ENCODE measurements around the gene HOXD10. TPM values are rescaled to one million over a fixed set of nuclear protein-coding genes. Genes with fewer than 3 reads are reported as not detected.

Gene HOXD10
- total RNA-seq, 1 donor from 2014 or later: not detected

GRCh38 chr2:176088937-176089842, 27.4 kb upstream of the HOXD10 start:
- peaks cover 6% of the 10 kb centered on the region for H3K9me3 Mint-ChIP-seq
- H3K4me1 Mint-ChIP-seq: peaks cover 6% of the 10 kb centered on the region
- Histone ChIP-seq H3K79me2 (ENCODE audit: low read depth) (no peaks in the 10 kb centered on the region), H3K36me3 (no peaks in the 10 kb centered on the region), H4K20me1 (ENCODE audit: low read depth) (peaks cover 87% of the 10 kb centered on the region), H3K9me3 (ENCODE audit: low read depth) (no peaks in the 10 kb centered on the region), H3K4me1 (no peaks in the 10 kb centered on the region), H3F3A (ENCODE audit: low read depth) (no peaks in the 10 kb centered on the region), H3K9ac (no peak overlapping the region), H3K4me3 (no peak overlapping the region), H3K4me2 (no peak overlapping the region), H2AFZ (replicated peaks) (no peak overlapping the region), H3K27ac (no peak overlapping the region), H3K27me3 (peaks cover 100% of the 10 kb centered on the region)
- H3K36me3 Mint-ChIP-seq: no peaks in the 10 kb centered on the region
- H3K27ac Mint-ChIP-seq: no peak overlapping the region
- DNase-seq (ENCODE audit: low spot score): no peak
- no peak for TF ChIP-seq CTCF (IDR thresholded peaks at IDR 0.05)
- H3K27me3 Mint-ChIP-seq (ENCODE audit: insufficient read depth, low read depth): peaks cover 90% of the 10 kb centered on the region
- H3K4me3 Mint-ChIP-seq: no peak overlapping the region

DNA sequence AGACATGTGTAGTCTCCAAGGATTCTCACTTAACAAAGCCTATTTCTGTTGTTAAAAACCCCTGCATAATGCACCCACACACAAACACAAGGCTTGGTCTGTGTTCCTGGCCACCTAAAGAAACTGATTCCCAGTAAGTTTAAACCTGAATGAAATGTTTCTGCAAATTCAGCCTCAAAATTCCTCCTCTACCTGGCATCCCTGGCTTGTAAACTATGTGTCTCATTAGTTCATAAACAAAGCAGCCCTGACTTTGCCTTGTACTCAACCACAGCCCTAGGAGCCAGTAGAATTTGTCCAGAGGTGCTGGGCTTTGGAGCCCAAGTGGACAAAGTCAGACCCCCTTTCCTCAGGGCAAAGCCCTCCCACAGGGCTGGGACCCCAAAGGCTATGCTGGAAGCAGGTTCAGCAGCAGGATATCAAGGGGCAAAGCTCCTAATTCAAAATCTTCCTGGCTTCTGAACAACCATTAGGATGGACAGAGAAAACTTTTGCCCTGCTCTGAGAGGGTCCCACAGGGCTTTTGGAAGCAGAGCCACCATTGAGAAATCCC, 26.7 kb upstream of the HOXD10 start:
- TF ChIP-seq CTCF (IDR thresholded peaks at IDR 0.05) (no peak), EZH2phosphoT487 (IDR thresholded peaks at IDR 0.05) (no peak), EZH2 (IDR thresholded peaks at IDR 0.05) (no peak)
- Histone ChIP-seq H3K36me3 (no peaks in the 10 kb centered on the region), H3K9ac (no peak overlapping the region), H3K27ac (no peak overlapping the region), H3K4me3 (no peak overlapping the region), H3K4me2 (no peak overlapping the region), H3K79me2 (ENCODE audit: low read depth) (no peaks in the 10 kb centered on the region), H3K9me3 (ENCODE audit: low read depth) (no peaks in the 10 kb centered on the region), H3K27me3 (peaks cover 100% of the 10 kb centered on the region), H4K20me1 (ENCODE audit: low read depth) (peaks cover 88% of the 10 kb centered on the region), H3F3A (ENCODE audit: low read depth) (no peaks in the 10 kb centered on the region), H3K4me1 (no peaks in the 10 kb centered on the region), H2AFZ (replicated peaks) (no peak overlapping the region)
- H3K4me1 Mint-ChIP-seq: peaks cover 6% of the 10 kb centered on the region
- no peak overlapping the region for H3K4me3 Mint-ChIP-seq
- H3K27ac Mint-ChIP-seq: no peak overlapping the region
- peaks cover 90% of the 10 kb centered on the region for H3K27me3 Mint-ChIP-seq (ENCODE audit: insufficient read depth, low read depth)
- H3K9me3 Mint-ChIP-seq: peaks cover 6% of the 10 kb centered on the region
- DNase-seq (ENCODE audit: low spot score): no peak
- no peaks in the 10 kb centered on the region for H3K36me3 Mint-ChIP-seq

GRCh38 chr2:176090862-176091261, 25.7 kb upstream of the HOXD10 start:
- Mint-ChIP-seq H3K36me3 (no peaks in the 10 kb centered on the region), H3K4me1 (peaks cover 6% of the 10 kb centered on the region), H3K9me3 (peaks cover 6% of the 10 kb centered on the region), H3K27ac (no peak overlapping the region), H3K4me3 (peak overlapping the region; percentile 36), H3K27me3 (ENCODE audit: insufficient read depth, low read depth) (peaks cover 90% of the 10 kb centered on the region)
- Histone ChIP-seq H2AFZ (replicated peaks) (no peak overlapping the region), H3K27me3 (peaks cover 100% of the 10 kb centered on the region), H3K79me2 (ENCODE audit: low read depth) (no peaks in the 10 kb centered on the region), H3K27ac (no peak overlapping the region), H3K9ac (no peak overlapping the region), H3K4me2 (no peak overlapping the region), H3K4me3 (no peak overlapping the region), H4K20me1 (ENCODE audit: low read depth) (peaks cover 88% of the 10 kb centered on the region), H3K36me3 (no peaks in the 10 kb centered on the region), H3K9me3 (ENCODE audit: low read depth) (no peaks in the 10 kb centered on the region), H3F3A (ENCODE audit: low read depth) (no peaks in the 10 kb centered on the region), H3K4me1 (no peaks in the 10 kb centered on the region)
- DNase-seq (ENCODE audit: low spot score): no peak
- no peak for TF ChIP-seq CTCF (IDR thresholded peaks at IDR 0.05)
- no peak for TF ChIP-seq EZH2phosphoT487 (IDR thresholded peaks at IDR 0.05)
- no peak for TF ChIP-seq EZH2 (IDR thresholded peaks at IDR 0.05)
